Amniotic stem cell (primary cell): ENCODE data around the gene ZNF697.
"Not testable (repeated sequence)": the region's sequence is repeated elsewhere in the genome, so short reads cannot be mapped to it uniquely, and the experiment has no call there.

Experiments used
- DNase-seq: peaks from one replicate; lab custom pipeline; 2025; lab: John Stamatoyannopoulos, UW

Gene ZNF697

GRCh38 chr1:119631433-119632102 lies 16.5 kb downstream of the ZNF697 start:
- DNase-seq, result no peak

GRCh38 chr1:119631086-119631432 lies 17.0 kb downstream of the ZNF697 start:
- DNase-seq, result no peak

GRCh38 chr1:119626841-119627240 lies 21.2 kb downstream of the ZNF697 start:
- no peak for DNase-seq

- DNase-seq, result no peak
These were observed 22.0 kb downstream of the ZNF697 start for GRCh38 chr1:119626011-119626545.

- DNase-seq, result no peak
These were observed 24.4 kb downstream of the ZNF697 start for GRCh38 chr1:119623678-119624077.

GRCh38 chr1:119623193-119623515 lies 24.9 kb downstream of the ZNF697 start:
- DNase-seq, result no peak

GRCh38 chr1:119622311-119623192 lies 25.5 kb downstream of the ZNF697 start:
- DNase-seq, result no peak

GRCh38 chr1:119621705-119622104 lies 26.4 kb downstream of the ZNF697 start:
- DNase-seq, result no peak

GRCh38 chr1:119617751-119618691 lies 30.0 kb downstream of the ZNF697 start:
- DNase-seq, result no peak

GRCh38 chr1:119616748-119617147 lies 31.3 kb downstream of the ZNF697 start:
- DNase-seq, result not testable (repeated sequence)

GRCh38 chr1:119615100-119615499 lies 33.0 kb downstream of the ZNF697 start:
- DNase-seq, result not testable (repeated sequence)

GRCh38 chr1:119613769-119614720 lies 34.0 kb downstream of the ZNF697 start:
- peak; percentile 40 for DNase-seq

GRCh38 chr1:119611701-119612113 lies 36.4 kb downstream of the ZNF697 start:
- DNase-seq, result no peak

GRCh38 chr1:119608816-119609215 lies 39.2 kb downstream of the ZNF697 start:
- not testable (repeated sequence) for DNase-seq

- not testable (repeated sequence) for DNase-seq
These were observed 40.8 kb downstream of the ZNF697 start for GRCh38 chr1:119607087-119607807.

GRCh38 chr1:119606394-119606793 lies 41.7 kb downstream of the ZNF697 start:
- DNase-seq, result no peak

GRCh38 chr1:119605686-119606085 lies 42.4 kb downstream of the ZNF697 start:
- no peak for DNase-seq

GRCh38 chr1:119605080-119605479 lies 43.0 kb downstream of the ZNF697 start:
- not testable (repeated sequence) for DNase-seq

- no peak for DNase-seq
These were observed 44.4 kb downstream of the ZNF697 start for GRCh38 chr1:119603695-119604094.

GRCh38 chr1:119603241-119603640 lies 44.8 kb downstream of the ZNF697 start:
- DNase-seq, result not testable (repeated sequence)
